Glomerular visceral epithelial cell (primary cell): ENCODE data around the gene NLGN4X.

Source experiments
- DNase-seq: peaks from one replicate; pipeline ENCODE4 v3.0.0-alpha.2; 2016; ENCODE audit errors: extremely low spot score

The NLGN4X gene

DNA sequence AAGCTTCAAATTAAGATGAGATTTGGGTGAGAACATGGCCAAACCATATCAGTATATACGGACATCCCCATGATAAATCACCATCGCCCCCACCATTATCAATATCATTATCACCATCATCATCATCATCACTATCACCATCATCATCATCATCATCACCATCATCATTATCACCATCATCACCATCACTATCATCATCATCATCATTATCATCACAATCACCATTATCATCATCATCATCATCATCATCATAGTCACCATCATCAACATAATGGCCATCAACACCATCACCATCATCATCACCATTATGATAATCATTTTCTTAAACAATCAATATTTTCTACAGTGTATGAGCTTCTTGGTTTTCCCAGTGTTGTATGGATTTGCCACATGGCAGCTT, 360.9 kb downstream of the NLGN4X start:
- DNase-seq = no peak

DNA sequence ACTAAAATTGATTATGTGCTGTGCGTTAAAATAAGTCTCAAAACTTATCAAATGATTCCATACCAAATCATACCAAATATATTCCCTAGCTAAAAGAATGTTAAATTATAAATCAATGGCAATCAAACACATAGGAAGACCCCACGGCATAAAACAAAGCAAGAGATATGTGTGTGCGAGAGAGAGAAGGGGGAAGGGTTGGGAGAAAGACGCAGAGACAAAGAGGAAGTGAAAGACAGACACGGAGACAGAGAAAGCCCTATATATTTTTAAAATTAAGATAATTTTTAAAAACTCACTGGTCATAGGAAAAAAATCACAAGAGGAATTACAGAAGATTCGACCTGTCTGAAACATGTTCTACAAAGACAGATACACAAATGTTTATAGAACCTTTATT, 371.4 kb downstream of the NLGN4X start:
- no peak for DNase-seq

DNA sequence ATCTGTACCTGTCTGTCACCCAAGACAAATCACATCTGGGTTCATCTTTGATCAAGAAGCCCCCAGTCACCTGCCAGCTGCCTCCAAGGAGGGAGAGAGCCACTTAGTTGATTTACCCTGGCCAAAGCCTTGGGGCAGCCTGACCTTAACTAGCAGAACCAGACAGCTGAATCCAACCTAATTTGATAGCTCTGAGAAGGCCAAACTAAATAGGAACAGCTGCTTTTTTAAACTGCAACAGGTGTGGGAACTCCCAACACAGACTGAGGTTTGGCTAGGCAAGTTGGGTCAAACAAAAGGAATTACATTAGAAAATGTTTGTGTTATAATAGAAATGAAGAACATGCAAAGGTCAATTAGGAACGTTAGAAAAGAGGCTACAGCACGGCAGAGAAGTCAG, 375.7 kb downstream of the NLGN4X start:
- no peak for DNase-seq

DNA sequence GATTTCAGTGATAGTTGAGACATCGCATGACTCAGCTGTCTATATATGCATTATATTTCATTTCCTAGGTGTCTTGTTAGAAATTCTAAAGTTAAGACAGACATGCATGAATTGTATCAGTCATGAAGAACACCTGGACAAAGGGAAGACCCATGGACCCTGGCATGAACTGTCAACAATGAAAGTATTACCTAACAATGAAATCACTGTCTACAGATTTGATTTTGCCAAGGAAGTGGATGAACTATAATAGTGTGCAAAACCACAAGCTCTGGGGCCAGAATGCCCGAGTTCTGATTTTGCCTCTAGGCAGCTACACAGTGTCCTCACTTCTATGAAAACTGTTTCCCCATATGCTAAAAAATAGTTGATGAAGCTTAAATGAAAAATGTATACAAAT, 386.1 kb downstream of the NLGN4X start:
- no peak for DNase-seq
